ENCODE results near the gene ATP6V0A4.

Gene ATP6V0A4

DNA sequence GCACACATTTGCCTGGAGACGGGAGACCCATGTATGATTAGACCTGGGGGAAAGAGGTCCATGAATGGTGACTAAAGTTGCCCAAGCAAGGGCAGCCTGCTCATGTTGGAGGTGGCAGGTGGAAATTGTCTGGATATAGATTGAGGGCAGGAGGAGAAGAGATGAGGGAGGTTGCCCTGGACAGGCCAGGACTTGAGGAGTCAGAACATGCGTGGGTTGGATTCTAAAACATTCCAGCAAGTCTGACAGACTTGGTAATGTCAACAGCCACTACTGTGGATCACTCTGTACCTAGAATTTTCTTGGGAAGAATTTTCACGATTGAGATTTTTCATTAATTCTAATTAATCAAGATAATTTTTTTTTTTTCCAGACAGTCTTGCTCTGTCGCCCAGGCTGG is 77.7 kb downstream of the ATP6V0A4 start:
- H3K27ac ChIP-seq (ENCODE audit: low read length) = no peak overlapping the region
- no peaks in the 10 kb centered on the region for H3K27me3 ChIP-seq (replicated peaks; ENCODE audit: insufficient read depth, low read length)
- no peaks in the 10 kb centered on the region for H3F3A ChIP-seq (ENCODE audit: insufficient read depth, low read length)
- no peak for TF ChIP-seq EZH2phosphoT487 (IDR thresholded peaks at IDR 0.05; ENCODE audit: low read length)
- H3K9me3 ChIP-seq (replicated peaks; ENCODE audit: insufficient read depth, low read length) = no peaks in the 10 kb centered on the region
- H3K4me2 ChIP-seq (ENCODE audit: low read depth, low read length) = no peak overlapping the region
- no peak for DNase-seq
- no peaks in the 10 kb centered on the region for H3K4me1 ChIP-seq (ENCODE audit: low read length)
- H3K36me3 ChIP-seq (replicated peaks; ENCODE audit: insufficient read depth, low read length) = no peaks in the 10 kb centered on the region
- no peaks in the 10 kb centered on the region for H4K20me1 ChIP-seq (ENCODE audit: insufficient read depth, low read length)
- no peaks in the 10 kb centered on the region for H3K79me2 ChIP-seq (ENCODE audit: low read length)
- no peak overlapping the region for H2AFZ ChIP-seq (ENCODE audit: low read length)
- H3K9me2 ChIP-seq (replicated peaks; ENCODE audit: insufficient read depth, low read length) = no peaks in the 10 kb centered on the region
- no peak overlapping the region for H3K9ac ChIP-seq (ENCODE audit: low read length)
- no peak overlapping the region for H3K4me3 ChIP-seq (ENCODE audit: low read length)

DNA sequence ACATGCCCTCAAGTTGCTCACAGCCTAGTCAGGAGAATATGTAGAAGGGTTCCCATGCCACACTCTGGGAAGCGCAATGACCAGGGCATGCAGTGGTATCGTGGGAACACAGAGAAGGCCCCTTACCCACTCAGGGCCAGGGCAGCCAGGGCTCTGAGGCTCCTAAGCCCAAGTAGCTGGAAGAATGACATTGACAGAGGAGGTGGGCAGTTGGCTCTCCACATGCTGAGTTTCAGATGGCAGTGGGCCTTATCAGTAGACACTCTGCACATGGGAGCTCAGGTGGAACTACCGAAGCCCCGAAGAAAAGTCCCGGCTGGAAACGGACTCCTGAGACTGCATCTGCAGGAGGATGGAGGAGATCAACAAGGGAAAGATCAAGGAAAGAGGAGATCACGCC is 81.1 kb downstream of the ATP6V0A4 start:
- Histone ChIP-seq H3K27ac (ENCODE audit: low read length) (no peak overlapping the region), H2AFZ (ENCODE audit: low read length) (no peak overlapping the region), H3F3A (ENCODE audit: insufficient read depth, low read length) (no peaks in the 10 kb centered on the region), H3K4me3 (ENCODE audit: low read length) (no peak overlapping the region), H3K9me2 (replicated peaks; ENCODE audit: insufficient read depth, low read length) (no peaks in the 10 kb centered on the region), H3K27me3 (replicated peaks; ENCODE audit: insufficient read depth, low read length) (no peaks in the 10 kb centered on the region), H3K4me2 (ENCODE audit: low read depth, low read length) (no peak overlapping the region), H3K4me1 (ENCODE audit: low read length) (peaks cover 5% of the 10 kb centered on the region), H4K20me1 (ENCODE audit: insufficient read depth, low read length) (no peaks in the 10 kb centered on the region), H3K36me3 (replicated peaks; ENCODE audit: insufficient read depth, low read length) (no peaks in the 10 kb centered on the region), H3K79me2 (ENCODE audit: low read length) (no peaks in the 10 kb centered on the region), H3K9me3 (replicated peaks; ENCODE audit: insufficient read depth, low read length) (no peaks in the 10 kb centered on the region), H3K9ac (ENCODE audit: low read length) (no peak overlapping the region)
- TF ChIP-seq EZH2phosphoT487 (IDR thresholded peaks at IDR 0.05; ENCODE audit: low read length) (no peak), EZH2 (optimal IDR thresholded peaks at IDR 0.05; ENCODE audit: low read depth, low read length) (no peak)
- TF ChIP-seq, protein P1, sequence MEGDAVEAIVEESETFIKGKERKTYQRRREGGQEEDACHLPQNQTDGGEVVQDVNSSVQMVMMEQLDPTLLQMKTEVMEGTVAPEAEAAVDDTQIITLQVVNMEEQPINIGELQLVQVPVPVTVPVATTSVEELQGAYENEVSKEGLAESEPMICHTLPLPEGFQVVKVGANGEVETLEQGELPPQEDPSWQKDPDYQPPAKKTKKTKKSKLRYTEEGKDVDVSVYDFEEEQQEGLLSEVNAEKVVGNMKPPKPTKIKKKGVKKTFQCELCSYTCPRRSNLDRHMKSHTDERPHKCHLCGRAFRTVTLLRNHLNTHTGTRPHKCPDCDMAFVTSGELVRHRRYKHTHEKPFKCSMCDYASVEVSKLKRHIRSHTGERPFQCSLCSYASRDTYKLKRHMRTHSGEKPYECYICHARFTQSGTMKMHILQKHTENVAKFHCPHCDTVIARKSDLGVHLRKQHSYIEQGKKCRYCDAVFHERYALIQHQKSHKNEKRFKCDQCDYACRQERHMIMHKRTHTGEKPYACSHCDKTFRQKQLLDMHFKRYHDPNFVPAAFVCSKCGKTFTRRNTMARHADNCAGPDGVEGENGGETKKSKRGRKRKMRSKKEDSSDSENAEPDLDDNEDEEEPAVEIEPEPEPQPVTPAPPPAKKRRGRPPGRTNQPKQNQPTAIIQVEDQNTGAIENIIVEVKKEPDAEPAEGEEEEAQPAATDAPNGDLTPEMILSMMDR (IDR thresholded peaks at IDR 0.05; ENCODE audit: low read length) = no peak
- DNase-seq = no peak

DNA sequence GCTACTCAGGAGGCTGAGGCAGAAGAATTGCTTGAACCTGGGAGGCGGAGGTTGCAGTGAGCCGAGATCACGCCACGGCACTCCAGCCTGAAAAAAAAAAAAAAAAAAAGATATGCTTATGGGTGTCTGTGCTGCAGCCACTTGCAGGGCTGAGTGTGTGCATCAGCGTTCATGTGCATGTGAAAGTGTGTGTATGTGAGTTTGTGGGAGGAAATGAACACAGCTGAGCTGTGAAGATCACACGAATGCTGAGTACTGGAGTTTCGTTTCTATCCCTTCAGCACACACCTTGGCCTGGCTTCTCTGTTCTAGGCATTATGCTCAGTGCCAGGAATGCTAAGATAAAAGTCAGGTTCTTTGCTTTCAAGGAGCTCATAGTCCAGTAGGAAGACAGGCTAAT is 84.8 kb downstream of the ATP6V0A4 start:
- Histone ChIP-seq H3K36me3 (replicated peaks; ENCODE audit: insufficient read depth, low read length) (no peaks in the 10 kb centered on the region), H3K4me1 (ENCODE audit: low read length) (peaks cover 5% of the 10 kb centered on the region), H3K9me3 (replicated peaks; ENCODE audit: insufficient read depth, low read length) (no peaks in the 10 kb centered on the region), H3K27me3 (replicated peaks; ENCODE audit: insufficient read depth, low read length) (no peaks in the 10 kb centered on the region), H3K4me3 (ENCODE audit: low read length) (no peak overlapping the region), H3F3A (ENCODE audit: insufficient read depth, low read length) (no peaks in the 10 kb centered on the region), H3K79me2 (ENCODE audit: low read length) (no peaks in the 10 kb centered on the region), H3K4me2 (ENCODE audit: low read depth, low read length) (no peak overlapping the region), H3K27ac (ENCODE audit: low read length) (no peak overlapping the region), H4K20me1 (ENCODE audit: insufficient read depth, low read length) (no peaks in the 10 kb centered on the region), H2AFZ (ENCODE audit: low read length) (no peak overlapping the region), H3K9me2 (replicated peaks; ENCODE audit: insufficient read depth, low read length) (no peaks in the 10 kb centered on the region), H3K9ac (ENCODE audit: low read length) (no peak overlapping the region)
- DNase-seq = peak; percentile 90
- no peak for TF ChIP-seq EZH2phosphoT487 (IDR thresholded peaks at IDR 0.05; ENCODE audit: low read length)
- TF ChIP-seq, protein P1 (IDR thresholded peaks at IDR 0.05; ENCODE audit: low read length) = no peak
- no peak for TF ChIP-seq EZH2 (optimal IDR thresholded peaks at IDR 0.05; ENCODE audit: low read depth, low read length)

DNA sequence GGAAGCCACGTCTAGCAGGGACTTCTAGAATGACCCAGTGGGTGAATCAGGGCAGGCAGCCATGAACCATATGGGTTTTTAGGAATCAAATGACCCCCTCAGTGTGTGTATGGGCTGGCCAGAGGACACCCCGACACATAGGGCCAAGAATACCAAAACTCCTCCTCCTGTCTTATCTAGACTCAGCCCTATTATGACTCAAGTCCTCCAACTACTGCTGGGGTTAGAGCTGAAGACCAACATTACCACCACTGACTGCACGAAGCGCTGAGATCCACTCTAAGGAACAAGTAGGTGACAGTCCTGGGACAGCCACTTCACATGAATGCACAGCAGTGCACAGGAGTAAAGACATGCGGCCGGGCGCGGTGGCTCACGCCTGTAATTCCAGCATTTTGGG is 85.3 kb downstream of the ATP6V0A4 start:
- DNase-seq = no peak
- no peaks in the 10 kb centered on the region for H4K20me1 ChIP-seq (ENCODE audit: insufficient read depth, low read length)
- H3K4me3 ChIP-seq (ENCODE audit: low read length) = no peak overlapping the region
- no peak overlapping the region for H3K27ac ChIP-seq (ENCODE audit: low read length)
- peaks cover 5% of the 10 kb centered on the region for H3K4me1 ChIP-seq (ENCODE audit: low read length)
- TF ChIP-seq EZH2phosphoT487 (IDR thresholded peaks at IDR 0.05; ENCODE audit: low read length) = no peak
- no peak for TF ChIP-seq EZH2 (optimal IDR thresholded peaks at IDR 0.05; ENCODE audit: low read depth, low read length)
- TF ChIP-seq, protein P1 (IDR thresholded peaks at IDR 0.05; ENCODE audit: low read length) = no peak
- H3K27me3 ChIP-seq (replicated peaks; ENCODE audit: insufficient read depth, low read length) = no peaks in the 10 kb centered on the region
- H2AFZ ChIP-seq (ENCODE audit: low read length) = no peak overlapping the region
- H3K79me2 ChIP-seq (ENCODE audit: low read length) = no peaks in the 10 kb centered on the region
- H3K9me2 ChIP-seq (replicated peaks; ENCODE audit: insufficient read depth, low read length) = no peaks in the 10 kb centered on the region
- no peak overlapping the region for H3K4me2 ChIP-seq (ENCODE audit: low read depth, low read length)
- H3K9ac ChIP-seq (ENCODE audit: low read length) = no peak overlapping the region
- no peaks in the 10 kb centered on the region for H3K36me3 ChIP-seq (replicated peaks; ENCODE audit: insufficient read depth, low read length)
- H3K9me3 ChIP-seq (replicated peaks; ENCODE audit: insufficient read depth, low read length) = no peaks in the 10 kb centered on the region
- H3F3A ChIP-seq (ENCODE audit: insufficient read depth, low read length) = no peaks in the 10 kb centered on the region
